Fibroblast of skin of right quadriceps (primary cell): ENCODE measurements around the gene SPIRE1.
"Not testable (repeated sequence)": the region's sequence is repeated elsewhere in the genome, so short reads cannot be mapped to it uniquely, and the experiment has no call there.

Experiments used
- DNase-seq: peaks from one replicate; pipeline ENCODE4 v3.0.0-alpha.2; 2013

Gene SPIRE1

GRCh38 chr18:12481915-12482314, 176.0 kb downstream of the SPIRE1 start:
- not testable (repeated sequence) for DNase-seq

DNA sequence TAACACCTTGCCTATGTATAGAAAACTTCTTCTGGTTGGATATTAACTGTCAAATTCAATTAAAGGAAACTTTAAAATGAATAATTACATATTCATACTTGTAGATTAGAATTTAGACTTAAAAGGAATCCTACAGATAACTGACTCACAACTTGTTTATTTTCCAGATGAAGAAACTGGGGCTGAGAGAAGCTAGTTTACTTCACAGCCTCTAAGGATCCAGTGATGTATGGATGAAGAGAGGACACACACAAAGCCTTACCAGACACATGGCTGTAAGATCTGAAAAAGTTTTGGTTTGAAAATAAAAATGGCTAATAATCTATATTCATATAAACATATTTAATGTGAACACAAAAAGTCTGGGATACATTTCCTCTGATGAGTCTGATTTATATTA, 177.9 kb downstream of the SPIRE1 start:
- no peak for DNase-seq

GRCh38 chr18:12479536-12479935, 178.4 kb downstream of the SPIRE1 start:
- no peak for DNase-seq

GRCh38 chr18:12478269-12479047, 179.4 kb downstream of the SPIRE1 start:
- no peak for DNase-seq

- no peak for DNase-seq
Observed at GRCh38 chr18:12477606-12478005, 180.3 kb downstream of the SPIRE1 start.

- no peak for DNase-seq
Observed at GRCh38 chr18:12476955-12477354, 181.0 kb downstream of the SPIRE1 start.

- no peak for DNase-seq
Observed at GRCh38 chr18:12474876-12475275, 183.0 kb downstream of the SPIRE1 start.

- DNase-seq = no peak
Observed at GRCh38 chr18:12474146-12474545, 183.8 kb downstream of the SPIRE1 start.

DNA sequence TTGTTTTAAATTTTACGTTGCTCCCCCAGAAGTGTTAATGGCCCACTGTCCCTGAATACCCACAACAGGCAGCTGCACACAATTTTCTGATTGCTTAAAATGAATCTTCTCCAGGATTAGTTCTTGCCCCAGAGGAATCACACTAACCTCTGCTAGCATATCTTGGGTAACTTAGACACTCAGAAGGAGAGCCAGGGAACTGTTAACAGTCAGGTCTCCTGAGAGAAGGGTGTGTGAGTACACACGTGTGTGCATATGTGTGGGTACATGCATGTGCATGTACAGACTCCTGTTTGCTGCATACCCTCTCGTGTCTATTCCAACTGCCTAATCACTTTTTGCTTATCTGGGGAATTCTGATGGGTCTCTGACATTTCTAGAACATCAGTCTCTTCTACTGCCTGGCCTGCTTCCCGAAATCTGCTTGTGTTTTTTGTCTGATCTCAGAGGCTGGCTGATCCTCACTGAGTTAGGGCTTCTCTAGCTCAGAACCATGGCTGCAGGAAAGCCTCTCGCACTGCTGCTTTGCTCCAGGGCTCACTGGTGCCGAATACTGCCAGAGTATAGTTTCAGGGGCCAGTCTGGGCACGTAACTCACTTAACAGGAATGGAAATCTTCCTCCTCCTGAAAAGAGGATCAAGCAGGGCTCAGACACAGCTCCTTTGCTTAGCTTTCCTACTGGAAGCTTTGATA, 187.4 kb downstream of the SPIRE1 start:
- DNase-seq = no peak

DNA sequence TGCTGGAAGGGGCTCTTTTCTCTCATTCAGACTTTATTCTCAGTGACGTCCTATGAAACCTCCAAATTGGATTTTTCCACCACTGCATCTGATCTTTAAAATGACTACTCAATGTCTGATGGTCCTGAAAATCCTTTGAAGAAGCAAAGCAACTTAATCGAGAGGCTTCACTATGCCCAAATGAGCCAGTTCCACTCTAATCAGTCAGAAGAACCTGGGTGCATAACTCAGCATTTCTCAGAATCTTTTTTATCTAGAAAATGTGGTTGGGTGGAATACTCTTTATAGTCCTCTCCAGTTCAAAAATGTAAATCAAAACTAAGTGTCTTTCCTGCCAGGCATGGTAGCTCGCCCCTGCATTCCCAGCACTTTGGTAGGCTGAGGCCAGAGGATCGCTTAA, 189.5 kb downstream of the SPIRE1 start:
- no peak for DNase-seq

- no peak for DNase-seq
Observed at GRCh38 chr18:12464731-12465130, 193.2 kb downstream of the SPIRE1 start.

DNA sequence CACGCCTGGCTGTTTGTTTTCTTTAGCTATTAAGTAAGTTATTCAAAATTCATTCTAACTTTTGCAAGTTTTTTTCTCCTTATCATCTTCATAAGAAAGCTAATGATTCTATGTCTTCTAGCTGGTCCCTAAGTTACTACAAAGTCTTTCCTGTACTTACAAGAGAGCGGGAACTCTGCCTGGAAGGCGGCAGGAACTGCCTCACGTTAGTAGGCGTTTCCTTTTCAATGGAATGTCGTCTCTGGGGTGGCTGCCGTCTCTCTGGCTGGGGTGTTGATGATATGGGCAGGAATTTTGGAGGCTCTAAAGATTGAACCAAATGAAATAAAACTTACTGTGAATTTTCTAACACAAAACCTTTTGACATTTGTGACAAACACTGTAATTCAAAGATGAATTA, 194.7 kb downstream of the SPIRE1 start:
- no peak for DNase-seq

GRCh38 chr18:12462242-12462641, 195.7 kb downstream of the SPIRE1 start:
- no peak for DNase-seq

DNA sequence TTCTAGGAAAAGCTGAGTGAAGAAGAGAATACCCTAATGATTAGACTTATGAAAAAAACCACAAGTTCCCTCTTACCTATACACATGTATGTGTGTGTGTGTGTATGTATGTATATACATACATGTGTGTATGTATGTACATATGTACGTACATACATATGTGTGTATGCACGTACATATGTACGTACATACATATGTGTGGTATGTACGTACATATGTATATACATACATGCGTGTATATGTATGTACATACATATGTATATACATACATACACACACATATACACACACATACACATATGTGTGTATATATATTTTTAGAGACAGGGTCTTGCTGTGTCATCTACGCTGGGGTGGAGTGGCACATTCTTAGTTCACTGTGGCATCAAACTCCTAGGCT, 196.6 kb downstream of the SPIRE1 start:
- no peak for DNase-seq

GRCh38 chr18:12460874-12461273, 197.0 kb downstream of the SPIRE1 start:
- DNase-seq = no peak

DNA sequence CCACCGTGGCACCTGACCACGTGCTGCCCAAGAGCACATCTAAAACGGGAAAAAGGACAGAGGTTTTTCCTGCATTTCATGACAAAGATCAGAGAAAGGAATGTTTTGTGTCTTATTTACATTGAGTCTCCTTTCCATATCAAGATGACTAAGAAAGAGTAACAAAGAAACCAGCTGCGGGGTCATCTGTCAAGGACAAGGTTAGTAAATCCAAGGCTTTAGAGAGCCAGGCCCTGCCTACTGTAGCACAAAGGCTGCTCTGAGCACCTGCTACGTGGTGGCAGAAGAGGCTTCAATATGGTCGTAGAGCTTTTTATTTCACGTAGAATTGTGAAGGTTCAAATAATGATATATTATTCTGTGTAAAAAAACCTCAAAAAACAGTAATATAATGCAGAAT, 199.1 kb downstream of the SPIRE1 start:
- no peak for DNase-seq

DNA sequence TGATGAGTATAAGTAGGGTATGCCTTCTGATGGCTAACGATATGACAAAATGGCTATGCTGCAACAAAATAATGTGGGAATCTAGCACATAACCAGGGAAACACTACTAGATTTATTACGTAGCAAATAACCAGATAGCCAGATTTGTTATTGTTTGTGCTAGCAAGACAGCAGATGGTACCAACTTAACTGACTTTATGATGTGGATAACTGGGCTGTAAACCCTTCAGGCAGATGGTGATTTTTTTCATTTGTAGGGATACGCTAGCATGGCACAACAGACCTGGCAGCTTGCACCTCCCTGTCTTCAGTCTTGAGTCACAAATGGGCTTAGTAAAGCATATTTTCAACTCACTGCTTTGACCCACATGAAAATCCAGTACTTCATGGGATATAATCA, 201.5 kb downstream of the SPIRE1 start:
- DNase-seq = no peak

DNA sequence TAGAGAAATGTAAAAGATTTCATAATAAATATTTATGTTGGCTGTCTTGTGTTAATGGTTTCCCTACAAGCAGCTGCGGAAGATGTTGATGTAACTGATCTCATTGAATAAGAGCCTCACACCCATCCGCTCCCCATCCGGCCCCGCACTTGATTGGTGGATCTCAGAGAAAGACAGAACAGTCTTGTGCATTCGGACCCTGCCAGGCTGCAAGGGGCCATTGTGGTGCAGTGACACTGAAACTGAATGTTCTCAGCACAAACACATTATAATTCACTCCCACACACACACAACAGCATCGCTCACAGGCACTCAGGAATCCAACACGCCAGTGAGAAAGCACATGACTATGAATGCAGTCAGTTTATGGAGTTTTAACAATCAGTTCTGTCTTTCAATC, 202.4 kb downstream of the SPIRE1 start:
- no peak for DNase-seq

GRCh38 chr18:12452784-12453183, 205.1 kb downstream of the SPIRE1 start:
- no peak for DNase-seq

GRCh38 chr18:12451428-12451827, 206.5 kb downstream of the SPIRE1 start:
- no peak for DNase-seq

DNA sequence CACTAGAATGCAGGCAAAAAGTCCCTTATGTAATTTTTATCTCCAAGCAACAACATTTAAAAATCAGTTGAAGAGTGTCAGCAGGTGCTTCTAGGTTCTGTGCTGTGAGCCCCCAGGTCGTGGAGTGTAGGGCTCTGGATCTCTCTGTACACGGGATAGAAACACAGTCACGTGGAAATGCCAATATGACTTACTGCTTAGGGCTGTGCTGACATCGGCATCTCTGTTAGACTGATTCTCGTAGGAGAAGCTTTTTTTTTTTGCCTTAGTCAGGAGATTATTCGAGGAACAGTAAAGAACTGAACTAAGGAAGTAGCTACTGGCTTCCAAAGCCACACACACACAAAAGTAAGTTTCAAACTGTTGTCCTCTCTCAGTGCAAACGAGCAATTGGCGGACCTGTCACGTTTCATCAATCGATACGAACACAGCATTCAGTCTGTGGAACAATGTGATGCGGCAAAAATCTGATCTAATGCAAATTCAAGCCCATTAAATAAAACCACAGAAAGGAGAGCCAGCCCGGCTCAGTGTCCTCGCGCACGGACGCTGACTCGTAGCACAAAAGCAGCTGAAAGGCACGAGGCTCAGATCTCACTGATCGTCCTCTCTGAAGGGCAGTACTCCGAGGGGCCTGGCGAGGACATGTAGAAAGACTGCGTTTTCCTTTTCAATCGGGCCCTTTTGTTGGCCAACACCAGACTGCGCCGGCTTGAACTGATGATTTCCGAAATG, 208.7 kb downstream of the SPIRE1 start:
- DNase-seq = no peak

- no peak for DNase-seq
Observed at GRCh38 chr18:12445554-12445953, 212.4 kb downstream of the SPIRE1 start.

DNA sequence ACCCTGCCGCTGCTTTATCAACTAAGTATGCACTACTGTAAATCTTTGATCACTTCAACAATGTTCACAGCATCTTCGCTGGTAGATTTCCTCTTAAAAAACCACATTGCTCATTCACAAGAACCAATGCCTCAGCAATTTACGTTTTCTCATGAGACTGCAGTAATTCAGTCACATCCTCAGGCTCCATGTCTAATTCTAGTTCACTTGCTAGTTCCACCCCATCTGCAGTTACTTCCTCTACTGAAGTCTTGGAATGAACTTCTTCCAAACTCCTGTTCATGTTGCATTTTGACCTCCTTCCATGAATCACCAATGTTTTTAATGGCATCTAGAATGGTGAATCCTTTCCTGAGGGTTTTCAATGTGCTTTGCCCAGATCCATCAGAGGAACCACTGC, 214.4 kb downstream of the SPIRE1 start:
- DNase-seq = no peak

GRCh38 chr18:12442946-12443345, 215.0 kb downstream of the SPIRE1 start:
- peak; percentile 26 for DNase-seq
